GM18517 (cell line): ENCODE results near the gene COL4A2.

ENCODE experiments used
- ATAC-seq: cut with Tn5 transposase; IDR thresholded peaks from one replicate; pipeline ENCODE4 v1.9.1; 2021; ENCODE audit warnings: mild to moderate bottlenecking, moderate library complexity; ENCODE audit not compliant: unreplicated experiment

Gene COL4A2

GRCh38 chr13:110272227-110272626, 34.9 kb upstream of the COL4A2 start:
- ATAC-seq, result no peak

GRCh38 chr13:110272651-110273050, 34.4 kb upstream of the COL4A2 start:
- no peak for ATAC-seq

- ATAC-seq, result no peak
Observed at GRCh38 chr13:110273254-110273653, 33.8 kb upstream of the COL4A2 start.

GRCh38 chr13:110274687-110275086, 32.4 kb upstream of the COL4A2 start:
- no peak for ATAC-seq

- no peak for ATAC-seq
Observed at GRCh38 chr13:110275931-110276552, 31.0 kb upstream of the COL4A2 start.

DNA sequence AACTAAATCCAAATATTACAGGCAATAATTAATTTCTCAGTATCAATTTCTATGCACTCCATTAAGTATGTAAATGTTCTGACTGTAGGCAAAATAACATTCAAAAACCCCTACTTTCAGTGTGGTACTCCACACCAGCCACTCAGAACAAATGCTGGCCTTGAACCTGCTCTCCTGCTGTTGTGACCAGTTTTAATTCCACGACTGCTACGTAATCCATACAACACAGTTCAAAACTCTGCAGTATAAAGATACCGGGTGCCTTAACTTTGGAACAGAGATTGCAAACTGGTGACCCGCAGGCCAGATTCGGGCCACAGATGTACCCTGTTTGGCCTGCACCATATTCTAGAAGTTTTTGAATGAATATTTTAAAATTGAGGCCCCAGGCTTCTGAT, 30.5 kb upstream of the COL4A2 start:
- no peak for ATAC-seq

DNA sequence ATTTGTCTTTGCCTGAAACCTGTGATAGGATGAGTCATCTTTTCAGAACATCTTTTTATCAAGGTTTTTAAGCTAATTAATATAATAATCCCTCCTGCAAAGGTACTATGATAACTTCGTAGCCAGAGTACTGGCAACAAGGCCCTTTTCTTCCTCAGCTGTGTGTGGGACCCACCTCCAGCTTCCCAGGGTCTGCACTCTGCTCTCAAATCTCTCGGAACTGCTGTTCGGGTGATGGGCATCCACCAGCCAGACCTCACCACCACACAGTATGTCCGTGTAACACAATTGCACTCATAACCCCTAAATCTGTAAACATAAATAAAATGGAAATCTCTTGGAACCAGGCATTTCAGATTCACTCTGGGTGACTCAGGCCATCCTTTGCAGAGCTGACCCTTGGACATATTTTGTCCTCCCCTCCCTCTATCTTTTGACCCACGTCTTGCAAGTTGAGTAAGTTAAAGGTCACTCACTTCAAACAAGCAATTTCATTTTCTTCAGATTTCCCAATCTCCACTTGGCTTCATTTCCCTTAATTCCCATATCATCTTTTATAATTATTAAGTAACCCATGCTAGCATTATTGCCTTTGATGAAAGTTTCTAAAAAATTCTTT, 29.6 kb upstream of the COL4A2 start:
- ATAC-seq, result no peak

- ATAC-seq, result no peak
Observed at GRCh38 chr13:110278859-110279258, 28.2 kb upstream of the COL4A2 start.

DNA sequence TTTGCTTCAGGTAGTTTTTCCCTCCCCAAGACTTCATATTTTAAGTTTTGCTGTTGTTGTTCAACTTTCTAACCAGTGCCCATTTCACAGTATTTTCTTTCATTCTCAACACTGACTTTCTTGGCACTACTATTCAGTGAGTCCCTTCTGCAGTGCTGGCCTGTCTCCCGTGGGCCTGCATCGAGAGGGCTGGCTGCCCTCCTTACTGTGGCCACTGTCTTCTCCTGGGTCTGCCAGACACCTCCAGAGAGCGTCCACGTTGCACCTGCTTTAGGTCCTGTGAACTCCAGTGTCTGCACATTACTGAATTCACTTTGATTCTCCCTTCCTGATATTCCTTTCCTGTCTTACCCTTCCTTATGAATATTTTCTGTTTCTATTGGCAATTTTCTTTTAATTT, 27.4 kb upstream of the COL4A2 start:
- no peak for ATAC-seq

DNA sequence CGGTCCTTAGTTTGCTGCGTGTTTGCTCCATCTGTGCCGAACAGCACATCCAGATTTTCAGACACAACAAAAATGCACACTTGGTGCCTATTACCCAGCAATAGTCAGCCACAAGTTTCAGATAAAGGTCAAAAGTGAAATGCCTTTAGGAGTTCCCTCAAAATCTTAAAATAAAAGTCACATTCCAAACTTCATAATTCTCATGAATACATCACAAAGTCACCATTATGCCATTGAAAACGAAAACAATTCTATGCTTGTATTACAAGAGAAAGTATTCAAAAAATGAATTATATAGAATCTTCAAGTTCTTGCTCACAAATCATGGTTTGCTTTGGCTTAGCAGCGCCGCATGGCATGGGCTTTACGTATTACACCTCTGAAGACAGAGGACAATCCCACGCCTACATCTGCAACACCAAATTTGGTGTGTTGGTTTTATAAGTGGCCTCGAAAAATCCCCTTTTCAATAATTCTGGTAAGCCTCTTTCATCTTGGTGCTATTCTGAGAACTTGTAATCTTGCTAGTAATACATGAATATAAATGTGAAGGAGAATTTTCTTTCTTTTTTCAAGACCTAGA, 26.8 kb upstream of the COL4A2 start:
- no peak for ATAC-seq

DNA sequence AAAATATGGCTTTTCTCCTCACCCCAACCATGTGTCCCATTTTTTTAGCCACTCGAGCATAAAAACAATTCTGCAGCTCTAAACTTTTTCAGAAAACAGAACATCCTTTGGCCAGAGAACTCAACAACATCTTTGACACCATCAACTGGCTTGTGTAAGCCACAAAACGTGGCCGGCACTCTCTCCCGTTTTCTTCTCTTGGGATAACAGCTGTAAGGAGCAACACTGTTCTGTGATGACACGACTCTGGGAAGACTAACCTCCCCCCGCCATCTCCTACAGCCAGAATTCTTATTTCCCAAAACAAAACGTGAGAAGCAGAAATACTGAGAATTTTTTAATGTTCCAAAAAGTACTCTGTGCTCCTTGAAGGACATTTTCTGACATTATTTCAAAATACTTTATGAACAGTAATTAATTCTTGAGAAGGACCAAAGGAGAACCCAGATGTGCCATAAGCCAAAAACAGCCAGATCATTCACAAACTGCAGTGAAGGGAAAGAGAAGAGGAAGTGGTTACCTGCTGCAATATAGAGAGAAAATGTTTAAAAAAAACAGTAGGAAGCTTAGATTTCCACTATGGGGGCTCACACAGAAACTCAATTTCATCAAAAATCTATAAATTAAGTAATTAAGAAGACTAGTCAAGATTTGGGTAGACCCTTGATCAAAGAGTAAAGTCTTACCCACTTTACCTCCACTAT, 25.9 kb upstream of the COL4A2 start:
- no peak for ATAC-seq

DNA sequence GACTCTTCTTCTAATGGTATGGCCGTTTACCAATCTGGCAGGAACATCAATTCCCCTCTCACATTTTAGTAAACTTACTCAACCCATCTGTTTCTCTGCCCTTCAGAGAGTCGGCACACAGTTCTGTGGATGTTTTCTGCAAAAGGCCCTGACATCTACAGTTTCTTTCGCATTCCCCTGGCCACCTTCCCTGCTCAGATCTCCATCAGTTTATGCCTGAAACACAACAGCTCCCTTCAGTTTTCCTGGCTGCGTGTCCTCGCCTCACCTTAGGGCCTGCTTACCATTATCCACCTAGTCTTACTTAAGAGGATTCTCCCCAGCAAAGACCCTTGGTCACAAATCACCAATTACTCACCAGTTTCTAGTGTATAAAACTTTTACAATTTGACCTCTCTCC, 25.3 kb upstream of the COL4A2 start:
- ATAC-seq, result no peak

DNA sequence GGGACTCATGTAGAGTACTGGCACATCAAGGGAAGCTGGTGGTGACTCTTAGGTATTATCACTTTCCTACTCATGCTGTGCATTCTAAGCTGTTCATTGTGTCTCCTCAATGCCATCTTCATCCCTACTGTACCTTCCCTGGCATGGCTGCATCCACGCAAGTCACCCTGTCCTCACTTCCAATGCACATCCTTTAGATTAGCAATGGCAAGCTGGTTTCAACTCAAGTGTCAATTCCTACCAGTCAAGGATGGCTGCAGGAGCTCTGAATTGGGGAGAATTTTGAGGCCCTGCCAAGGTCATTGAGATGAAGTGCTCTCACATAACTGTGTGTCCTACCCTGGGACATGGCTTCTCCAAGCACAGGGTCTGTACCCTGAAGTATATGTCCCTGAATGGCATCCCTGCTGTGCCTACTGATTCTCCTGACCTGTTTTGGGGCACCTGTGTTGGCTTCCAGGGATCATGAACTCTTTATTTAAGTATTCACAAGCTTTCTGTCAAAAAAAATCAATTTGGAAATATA, 24.7 kb upstream of the COL4A2 start:
- no peak for ATAC-seq

GRCh38 chr13:110283736-110284517, 23.2 kb upstream of the COL4A2 start:
- ATAC-seq, result no peak

- no peak for ATAC-seq
Observed at GRCh38 chr13:110284779-110285484, 22.2 kb upstream of the COL4A2 start.

GRCh38 chr13:110285991-110286832, 20.9 kb upstream of the COL4A2 start:
- ATAC-seq, result no peak

GRCh38 chr13:110286833-110287819, 20.0 kb upstream of the COL4A2 start:
- no peak for ATAC-seq

DNA sequence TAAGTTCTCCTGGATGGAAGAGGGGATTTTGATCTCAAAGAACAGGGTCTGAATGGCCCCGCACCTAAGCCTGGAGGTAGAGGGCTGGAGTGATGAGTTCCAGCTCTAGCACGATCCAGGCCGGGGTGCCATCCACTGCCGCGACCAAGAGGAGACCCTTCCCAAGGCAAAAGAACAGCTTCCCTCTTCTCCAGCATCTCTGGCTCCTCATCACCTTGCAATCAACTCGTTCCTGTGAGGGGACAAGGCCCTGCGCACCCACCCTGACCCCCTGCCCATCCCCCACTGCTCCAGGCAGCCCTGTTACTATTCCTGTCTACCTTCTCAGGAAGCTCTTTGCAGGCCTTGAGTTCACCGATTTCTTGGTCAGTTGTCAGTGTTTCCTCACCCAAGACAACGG, 17.9 kb upstream of the COL4A2 start:
- no peak for ATAC-seq
